ENCODE measurements around the gene MSH6. TPM values are rescaled to one million over a fixed set of nuclear protein-coding genes. Genes with fewer than 3 reads are reported as not detected.
"Not testable (repeated sequence)": the region's sequence is repeated elsewhere in the genome, so short reads cannot be mapped to it uniquely, and the experiment has no call there.

The MSH6 gene
- total RNA-seq, 1 donor from 2014 or later: 140 TPM

- TF ChIP-seq, protein P1, sequence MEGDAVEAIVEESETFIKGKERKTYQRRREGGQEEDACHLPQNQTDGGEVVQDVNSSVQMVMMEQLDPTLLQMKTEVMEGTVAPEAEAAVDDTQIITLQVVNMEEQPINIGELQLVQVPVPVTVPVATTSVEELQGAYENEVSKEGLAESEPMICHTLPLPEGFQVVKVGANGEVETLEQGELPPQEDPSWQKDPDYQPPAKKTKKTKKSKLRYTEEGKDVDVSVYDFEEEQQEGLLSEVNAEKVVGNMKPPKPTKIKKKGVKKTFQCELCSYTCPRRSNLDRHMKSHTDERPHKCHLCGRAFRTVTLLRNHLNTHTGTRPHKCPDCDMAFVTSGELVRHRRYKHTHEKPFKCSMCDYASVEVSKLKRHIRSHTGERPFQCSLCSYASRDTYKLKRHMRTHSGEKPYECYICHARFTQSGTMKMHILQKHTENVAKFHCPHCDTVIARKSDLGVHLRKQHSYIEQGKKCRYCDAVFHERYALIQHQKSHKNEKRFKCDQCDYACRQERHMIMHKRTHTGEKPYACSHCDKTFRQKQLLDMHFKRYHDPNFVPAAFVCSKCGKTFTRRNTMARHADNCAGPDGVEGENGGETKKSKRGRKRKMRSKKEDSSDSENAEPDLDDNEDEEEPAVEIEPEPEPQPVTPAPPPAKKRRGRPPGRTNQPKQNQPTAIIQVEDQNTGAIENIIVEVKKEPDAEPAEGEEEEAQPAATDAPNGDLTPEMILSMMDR (IDR thresholded peaks at IDR 0.05; ENCODE audit: unreplicated experiment): no peak
- Mint-ChIP-seq H3K36me3 (peaks cover 8% of the 10 kb centered on the region), H3K27me3 (ENCODE audit: low read depth) (no peaks in the 10 kb centered on the region), H3K27ac (no peak overlapping the region), H3K9me3 (no peaks in the 10 kb centered on the region), H3K4me1 (peaks cover 3% of the 10 kb centered on the region), H3K4me3 (no peak overlapping the region)
- DNase-seq (ENCODE audit: low spot score in 2 of 2, unreplicated experiment in 2 of 2): no peak
Observed at GRCh38 chr2:47844162-47844561, 61.2 kb downstream of the MSH6 start.

- H3K9me3 Mint-ChIP-seq: no peaks in the 10 kb centered on the region
- DNase-seq (ENCODE audit: low spot score in 2 of 2, unreplicated experiment in 2 of 2): no peak
- TF ChIP-seq, protein P1 (IDR thresholded peaks at IDR 0.05; ENCODE audit: unreplicated experiment): no peak
Observed at GRCh38 chr2:47849368-47849767, 66.4 kb downstream of the MSH6 start.

GRCh38 chr2:47850198-47850597 is 67.3 kb downstream of the MSH6 start:
- Mint-ChIP-seq H3K9me3 (no peaks in the 10 kb centered on the region), H3K36me3 (peaks cover 5% of the 10 kb centered on the region), H3K27ac (no peak overlapping the region), H3K27me3 (ENCODE audit: low read depth) (no peaks in the 10 kb centered on the region), H3K4me1 (peaks cover 12% of the 10 kb centered on the region), H3K4me3 (no peak overlapping the region)
- no peak for DNase-seq (ENCODE audit: low spot score in 2 of 2, unreplicated experiment in 2 of 2)
- TF ChIP-seq, protein P1 (IDR thresholded peaks at IDR 0.05; ENCODE audit: unreplicated experiment): no peak

More at GRCh38 chr2:47849368-47849767, 66.4 kb downstream of the MSH6 start:
- Mint-ChIP-seq H3K27ac (no peak overlapping the region), H3K4me1 (peaks cover 12% of the 10 kb centered on the region), H3K4me3 (no peak overlapping the region), H3K36me3 (peaks cover 5% of the 10 kb centered on the region), H3K27me3 (ENCODE audit: low read depth) (no peaks in the 10 kb centered on the region)

- H3K9me3 Mint-ChIP-seq; H3K27me3 Mint-ChIP-seq (ENCODE audit: low read depth); DNase-seq (ENCODE audit: low spot score in 2 of 2, unreplicated experiment in 2 of 2); H3K4me3 Mint-ChIP-seq; H3K36me3 Mint-ChIP-seq: not testable (repeated sequence)
- Mint-ChIP-seq H3K27ac (peak overlapping the region; percentile 55), H3K4me1 (peaks cover 16% of the 10 kb centered on the region)
Observed at GRCh38 chr2:47853067-47853777, 70.3 kb downstream of the MSH6 start.

Other genes starting within 250 kb of the MSH6 start
- 0.02 to 0.20 TPM in 2 of 3 replicates, not detected in the other for gene KCNK12, start 212.2 kb upstream of the MSH6 start, total RNA-seq
- 91.4 to 102 TPM (median 96.6 TPM) in 3 replicates for gene FBXO11, start 123.4 kb downstream of the MSH6 start, total RNA-seq

Measured in mesothelial cell of epicardium (in vitro differentiated cells).